Endothelial cell of umbilical vein (primary cell): ENCODE results near the gene B3GALT5. TPM values are rescaled to one million over a fixed set of nuclear protein-coding genes. Genes with fewer than 3 reads are reported as not detected.

Source experiments
- BruUV-seq: library from RNA; stranded (reverse); fragments of 400-500 nt; replicated peaks from 2 replicates; lab custom pipeline; 2021; lab: Mats Ljungman, UMichigan
- CTCF ChIA-PET: fragments of 300-600, 350-600 bp; sonication (Branson Sonifier 250); formaldehyde crosslinking; loops from one replicate; lab custom pipeline; 2021; ENCODE audit warnings: antibody characterized with exemption, inconsistent platforms; lab: Charles Lee
- POLR2A ChIA-PET: fragments of 300-600, 350-600 bp; sonication (Branson Sonifier 250); formaldehyde crosslinking; loops from one replicate; lab custom pipeline; 2021; ENCODE audit warnings: antibody characterized with exemption, inconsistent platforms; lab: Charles Lee
- DNase-seq: peaks from one replicate; pipeline ENCODE4 v3.0.0-alpha.2; 2011; ENCODE audit warnings: low read depth, low spot score
- FAIRE-seq: peaks from 2 replicates; lab custom pipeline; 2011; peaks lifted over from hg19 to GRCh38; lab: Jason Lieb, UNC
- H2AFZ ChIP-seq: 2 replicates; pipeline ENCODE4 v1.6.0; 2012; ENCODE audit warnings: low read depth, low read length, control low read depth, inconsistent platforms
- H3K27ac ChIP-seq: 2 replicates; pipeline ENCODE4 v1.5.1; 2011; ENCODE audit warnings: low read depth, mild to moderate bottlenecking, control low read depth, low read length, moderate library complexity; ENCODE audit not compliant: insufficient read depth
- H3K27me3 ChIP-seq, 2 experiments: 2 replicates each; pipeline versions ENCODE4 v1.6.0 to v1.6.1; 2011; ENCODE audit warnings: low read length in 2 of 2, mixed read lengths in 1 of 2; ENCODE audit not compliant: control insufficient read depth in 2 of 2, insufficient read depth in 2 of 2
- H3K36me3 ChIP-seq, 2 experiments: 2 replicates in 1 of 2; 3 replicates in 1 of 2; pipeline ENCODE4 v1.5.1; 2011; ENCODE audit warnings: low read length in 2 of 2, mild to moderate bottlenecking in 1 of 2, moderate library complexity in 1 of 2; ENCODE audit not compliant: control insufficient read depth in 2 of 2, insufficient read depth in 2 of 2; ENCODE audit errors: extremely low read depth in 1 of 2
- H3K4me1 ChIP-seq: 3 replicates; pipeline ENCODE4 v1.5.1; 2011; ENCODE audit warnings: mild to moderate bottlenecking, low read length; ENCODE audit not compliant: control insufficient read depth, insufficient read depth; ENCODE audit errors: extremely low read depth
- H3K4me2 ChIP-seq: 2 replicates; pipeline ENCODE4 v1.6.1; 2011; ENCODE audit warnings: low read length, control low read depth, mixed read lengths; ENCODE audit not compliant: insufficient read depth
- H3K4me3 ChIP-seq, 3 experiments: fragments of 200-600 bp in 1 of 3; sonication (generic), shearing (Covaris generic) in 1 of 3; replicated peaks in 1 of 3; 2 replicates each; pipeline ENCODE4 v1.5.1; 2011 to 2016; ENCODE audit warnings: control low read depth in 3 of 3, low read length in 3 of 3, mild to moderate bottlenecking in 2 of 3, inconsistent platforms in 1 of 3, low read depth in 1 of 3, moderate library complexity in 1 of 3; ENCODE audit not compliant: insufficient read depth in 1 of 3
- H3K79me2 ChIP-seq: 2 replicates; pipeline ENCODE4 v1.6.0; 2012; ENCODE audit warnings: low read length, inconsistent platforms; ENCODE audit not compliant: control insufficient read depth, insufficient read depth
- H3K9ac ChIP-seq: replicated peaks from 2 replicates; pipeline ENCODE3; 2011; ENCODE audit warnings: low read length, control low read depth; ENCODE audit not compliant: insufficient read depth; ENCODE audit errors: extremely low read depth
- H3K9me1 ChIP-seq: replicated peaks from 3 replicates; pipeline ENCODE4 v1.6.0; 2011; ENCODE audit warnings: mild to moderate bottlenecking, low read length; ENCODE audit not compliant: control insufficient read depth, insufficient read depth; ENCODE audit errors: extremely low read depth
- H3K9me3 ChIP-seq: replicated peaks from 2 replicates; pipeline ENCODE4 v1.5.1; 2012; ENCODE audit warnings: low read length, inconsistent platforms; ENCODE audit not compliant: control insufficient read depth, insufficient read depth
- H4K20me1 ChIP-seq: replicated peaks from 2 replicates; pipeline ENCODE3; 2011; ENCODE audit warnings: mild to moderate bottlenecking, low read length; ENCODE audit not compliant: control insufficient read depth, insufficient read depth; ENCODE audit errors: extremely low read depth
- EZH2 ChIP-seq: IDR thresholded peaks from 2 replicates; pipeline ENCODE4 v1.6.1; 2012; ENCODE audit warnings: borderline replicate concordance, low read depth, mild to moderate bottlenecking, moderate library complexity, low read length, inconsistent platforms; ENCODE audit not compliant: severe bottlenecking
- FOS ChIP-seq: IDR thresholded peaks from 2 replicates; pipeline ENCODE4 v1.6.1; 2011; ENCODE audit warnings: mild to moderate bottlenecking, low read length, moderate library complexity, borderline replicate concordance; ENCODE audit not compliant: insufficient read depth
- GATA2 ChIP-seq: IDR thresholded peaks from 2 replicates; pipeline ENCODE4 v1.7.0; 2011; ENCODE audit warnings: low read depth, mild to moderate bottlenecking, moderate library complexity, mixed read lengths, low read length; ENCODE audit not compliant: insufficient read length, insufficient read depth
- JUN ChIP-seq: IDR thresholded peaks from 2 replicates; pipeline ENCODE4 v1.6.1; 2011; ENCODE audit warnings: borderline replicate concordance, low read depth; ENCODE audit not compliant: insufficient read length, insufficient read depth
- MYC ChIP-seq: IDR thresholded peaks from one replicate; pipeline ENCODE4 v1.6.1; 2011; ENCODE audit warnings: mild to moderate bottlenecking, low read depth, low read length
- POLR2A ChIP-seq: IDR thresholded peaks from 2 replicates; pipeline ENCODE4 v1.6.1; 2012; ENCODE audit warnings: low read depth, mild to moderate bottlenecking, control low read depth, low read length
- POLR2AphosphoS5 ChIP-seq: IDR thresholded peaks from 2 replicates; pipeline ENCODE4 v1.6.1; 2012; ENCODE audit warnings: low read depth, mild to moderate bottlenecking, control low read depth, low read length, moderate library complexity; ENCODE audit not compliant: insufficient read depth
- dilution Hi-C: fragments of 300-500 bp; cut with MboI; formaldehyde crosslinking; loops from one replicate; pipeline ENCODE4 v1.15.0; 2019; ENCODE audit warnings: low sequenced_read_pairs; ENCODE audit not compliant: extremely low pct_ligation_motif_present
- intact Hi-C: fragments of 100-400 bp; cut with micrococcal nuclease; formaldehyde crosslinking; loops from one replicate; pipeline ENCODE4 v1.10.0; 2022
- polyA plus RNA-seq, 4 experiments: library from polyadenylated mRNA; depleted of rRNA in 3 of 4; stranded (reverse) in 3 of 4; unstranded in 1 of 4; fragments of >200 nt; gene quantifications; 2 replicates each; pipeline versions ENCODE4 v1.2.1 to v1.2.3, GENCODE V29; 2011 to 2012; ENCODE audit warnings: missing spikeins in 1 of 4
- total RNA-seq: library from RNA; stranded (reverse); gene quantifications from 2 replicates; pipeline ENCODE4 v1.2.3, GENCODE V29; 2021
- TF ChIP-seq, protein P1 (sequence below), 2 donors: IDR thresholded peaks; 1 replicate in 1 of 2; 2 replicates in 1 of 2; pipeline ENCODE4 v1.5.1; 2011; ENCODE audit warnings: low read length in 2 of 2, mild to moderate bottlenecking in 2 of 2, moderate library complexity in 2 of 2, control low read depth in 1 of 2, inconsistent platforms in 1 of 2, low read depth in 1 of 2; ENCODE audit not compliant: insufficient read depth in 1 of 2; ENCODE audit errors: extremely low read depth in 1 of 2
- TF ChIP-seq, protein P2 (sequence below): IDR thresholded peaks from 2 replicates; pipeline ENCODE4 v1.6.1; 2011; ENCODE audit not compliant: insufficient read depth, insufficient read length

Gene B3GALT5
- total and polyA plus RNA-seq, 2 donors (not counting 3 experiments of a cell fraction or from before 2014, with no cell fraction given), result 0.04 TPM; not detected in 1

DNA sequence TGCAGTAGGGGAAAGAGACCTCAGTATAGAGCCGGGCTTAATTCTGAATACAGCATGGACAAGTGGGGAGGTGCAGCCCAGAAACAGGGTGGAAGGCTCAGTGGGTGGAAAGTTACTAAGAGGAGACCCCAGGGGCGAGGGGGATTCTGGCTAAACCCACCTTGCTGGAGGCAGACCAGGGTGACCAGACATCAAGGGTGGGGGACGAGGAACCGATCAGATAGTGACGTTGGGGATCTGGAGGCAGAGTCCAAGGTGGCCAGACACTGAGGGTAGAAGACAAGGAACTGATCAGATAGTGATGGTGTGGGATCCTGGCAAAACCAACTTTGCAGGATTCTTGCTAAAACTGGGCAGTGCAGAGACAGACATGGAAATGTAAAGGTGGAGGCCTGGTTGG lies 36.8 kb downstream of the B3GALT5 start:
- Histone ChIP-seq H3K9ac (no peak overlapping the region), H2AFZ (no peak overlapping the region), H3K9me3 (no peaks in the 10 kb centered on the region), H3K27ac (no peak overlapping the region), H4K20me1 (no peaks in the 10 kb centered on the region), H3K4me2 (no peak overlapping the region), H3K4me3 (no peak overlapping the region), H3K9me1 (no peaks in the 10 kb centered on the region), H3K4me1 (peaks cover 7% of the 10 kb centered on the region), H3K79me2 (no peaks in the 10 kb centered on the region), H3K36me3 (no peaks in the 10 kb centered on the region), H3K27me3 (no peaks in the 10 kb centered on the region)
- no peak for FAIRE-seq
- ChIA-PET CTCF (no interaction called here), POLR2A (no interaction called here)
- intact Hi-C loops, result loop anchor here (10.0 kb wide), 1 partner anchor 65 kb away; no protein-coding TSS in a partner anchor
- no peak for DNase-seq
- no TSS peak for BruUV-seq
- TF ChIP-seq EZH2, result no peak
- TF ChIP-seq, protein P1, sequence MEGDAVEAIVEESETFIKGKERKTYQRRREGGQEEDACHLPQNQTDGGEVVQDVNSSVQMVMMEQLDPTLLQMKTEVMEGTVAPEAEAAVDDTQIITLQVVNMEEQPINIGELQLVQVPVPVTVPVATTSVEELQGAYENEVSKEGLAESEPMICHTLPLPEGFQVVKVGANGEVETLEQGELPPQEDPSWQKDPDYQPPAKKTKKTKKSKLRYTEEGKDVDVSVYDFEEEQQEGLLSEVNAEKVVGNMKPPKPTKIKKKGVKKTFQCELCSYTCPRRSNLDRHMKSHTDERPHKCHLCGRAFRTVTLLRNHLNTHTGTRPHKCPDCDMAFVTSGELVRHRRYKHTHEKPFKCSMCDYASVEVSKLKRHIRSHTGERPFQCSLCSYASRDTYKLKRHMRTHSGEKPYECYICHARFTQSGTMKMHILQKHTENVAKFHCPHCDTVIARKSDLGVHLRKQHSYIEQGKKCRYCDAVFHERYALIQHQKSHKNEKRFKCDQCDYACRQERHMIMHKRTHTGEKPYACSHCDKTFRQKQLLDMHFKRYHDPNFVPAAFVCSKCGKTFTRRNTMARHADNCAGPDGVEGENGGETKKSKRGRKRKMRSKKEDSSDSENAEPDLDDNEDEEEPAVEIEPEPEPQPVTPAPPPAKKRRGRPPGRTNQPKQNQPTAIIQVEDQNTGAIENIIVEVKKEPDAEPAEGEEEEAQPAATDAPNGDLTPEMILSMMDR (IDR thresholded peaks at IDR 0.05; ENCODE audit: extremely low read depth in 1 of 2, insufficient read depth in 1 of 2, low read depth in 1 of 2, low read length in 2 of 2), result no peak
- TF ChIP-seq FOS, result no peak
- TF ChIP-seq POLR2AphosphoS5, result no peak
- no peak for TF ChIP-seq MYC
- no peak for TF ChIP-seq POLR2A
- no peak for TF ChIP-seq JUN
- TF ChIP-seq, protein P2, sequence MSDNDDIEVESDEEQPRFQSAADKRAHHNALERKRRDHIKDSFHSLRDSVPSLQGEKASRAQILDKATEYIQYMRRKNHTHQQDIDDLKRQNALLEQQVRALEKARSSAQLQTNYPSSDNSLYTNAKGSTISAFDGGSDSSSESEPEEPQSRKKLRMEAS, result no peak
- TF ChIP-seq GATA2, result no peak
- dilution Hi-C loops, result no loop called here
